Gastrocnemius medialis (tissue), 4 donors: ENCODE measurements around the gene TMEM158. TPM values are rescaled to one million over a fixed set of nuclear protein-coding genes. Genes with fewer than 3 reads are reported as not detected.

Experiments used
- ATAC-seq, 2 donors: fragments of 150-250 bp; one replicate each; pipeline ENCODE4 v1.9.1; 2016
- DNase-seq, 2 donors: peaks; one replicate each; pipeline ENCODE4 v3.0.0-alpha.2; 2019
- H3K27ac ChIP-seq, 4 donors: fragments of 200-600 bp; sonication (generic); 1 replicate in 1 of 4; 2 replicates in 3 of 4; pipeline ENCODE4 v1.5.1; 2016 to 2018; ENCODE audit warnings: mild to moderate bottlenecking in 2 of 4, moderate library complexity in 1 of 4
- H3K27me3 ChIP-seq, 3 donors: fragments of 200-600 bp; sonication (generic) in 2 of 3; 1 replicate in 1 of 3; 2 replicates in 2 of 3; pipeline versions ENCODE4 v1.5.1 to v1.6.0; 2016 to 2019; ENCODE audit warnings: mild to moderate bottlenecking in 1 of 3, moderate library complexity in 1 of 3
- H3K36me3 ChIP-seq, 2 donors: fragments of 200-600 bp; sonication (generic) in 1 of 2; one replicate each; pipeline ENCODE4 v1.5.1; 2017 to 2018
- H3K4me1 ChIP-seq, 2 donors: fragments of 200-600 bp; sonication (generic) in 1 of 2; one replicate each; pipeline ENCODE4 v1.5.1; 2016 to 2017; ENCODE audit warnings: mild to moderate bottlenecking in 2 of 2
- H3K4me3 ChIP-seq, 4 donors: fragments of 200-600 bp; sonication (generic) in 3 of 4; 1 replicate in 1 of 4; 2 replicates in 3 of 4; pipeline ENCODE4 v1.5.1; 2016 to 2019; ENCODE audit warnings: mild to moderate bottlenecking in 2 of 4
- H3K9me3 ChIP-seq, 3 donors: fragments of 200-600 bp; sonication (generic) in 2 of 3; 1 replicate in 1 of 3; 2 replicates in 2 of 3; pipeline ENCODE4 v1.5.1; 2016 to 2019
- CTCF ChIP-seq, 5 experiments: fragments of 450-650 bp in 3 of 5; fragments of 200-600 bp in 2 of 5; sonication (generic) in 2 of 5; IDR thresholded peaks in 4 of 5; conservative IDR thresholded peaks in 1 of 5; 1 replicate in 4 of 5; 2 replicates in 1 of 5; pipeline ENCODE4 v1.5.1; 2016 to 2019; ENCODE audit warnings: antibody characterized with exemption in 5 of 5, mild to moderate bottlenecking in 3 of 5, moderate library complexity in 3 of 5
- POLR2A ChIP-seq, 2 donors: fragments of 450-650 bp; IDR thresholded peaks; one replicate each; pipeline ENCODE4 v1.6.1; 2017; ENCODE audit warnings: antibody characterized with exemption in 2 of 2, mild to moderate bottlenecking in 2 of 2, moderate library complexity in 2 of 2
- in situ Hi-C, 4 donors: fragments of 200-750 bp; cut with MboI; loops; one replicate each; pipeline versions ENCODE4 v1.15.0 to v1.8.0; 2017; ENCODE audit warnings: low sequenced_read_pairs in 4 of 4
- intact Hi-C: fragments of 100-400 bp; cut with DNase I; formaldehyde crosslinking; loops from one replicate; pipeline ENCODE4 v1.15.1; 2023; ENCODE audit warnings: low total_unique reads
- total RNA-seq, 4 donors: library from RNA; depleted of rRNA; stranded (reverse); fragments of >200 nt; gene quantifications; one replicate each; pipeline versions ENCODE4 v1.1.0 to v1.2.3, GENCODE V29; 2016

The TMEM158 gene
- total RNA-seq, 4 donors from 2014 or later: 0.31 to 3.8 (median 1.1) TPM

- in situ Hi-C loops: no loop called here
- no peak overlapping the region for H3K27ac ChIP-seq
- H3K4me1 ChIP-seq: no peaks in the 10 kb centered on the region
- DNase-seq (no peak), ATAC-seq (no peak)
- no peak overlapping the region for H3K4me3 ChIP-seq
- TF ChIP-seq CTCF (IDR thresholded peaks at IDR 0.05 in 4 of 5, conservative IDR thresholded peaks at IDR 0.05 in 1 of 5): no peak
- no peak for TF ChIP-seq POLR2A (IDR thresholded peaks at IDR 0.05)
- intact Hi-C loops: no loop called here
- H3K36me3 ChIP-seq: no peaks in the 10 kb centered on the region
- H3K27me3 ChIP-seq: no peaks in the 10 kb centered on the region
- no peaks in the 10 kb centered on the region for H3K9me3 ChIP-seq
These were observed 33.0 kb upstream of the TMEM158 start for GRCh38 chr3:45259133-45259532.

GRCh38 chr3:45258317-45258716 is 32.2 kb upstream of the TMEM158 start:
- TF ChIP-seq CTCF (IDR thresholded peaks at IDR 0.05 in 4 of 5, conservative IDR thresholded peaks at IDR 0.05 in 1 of 5): no peak
- Histone ChIP-seq H3K27me3 (no peaks in the 10 kb centered on the region), H3K4me1 (no peaks in the 10 kb centered on the region), H3K27ac (no peak overlapping the region), H3K4me3 (no peak overlapping the region), H3K9me3 (no peaks in the 10 kb centered on the region), H3K36me3 (no peaks in the 10 kb centered on the region)
- in situ Hi-C loops: no loop called here
- ATAC-seq (no peak), DNase-seq (no peak)
- intact Hi-C loops: no loop called here

- no peak overlapping the region for H3K4me3 ChIP-seq
- H3K9me3 ChIP-seq: no peaks in the 10 kb centered on the region
- no peaks in the 10 kb centered on the region for H3K36me3 ChIP-seq
- DNase-seq (no peak), ATAC-seq (no peak)
- no peak overlapping the region for H3K27ac ChIP-seq
- H3K27me3 ChIP-seq: no peaks in the 10 kb centered on the region
- in situ Hi-C loops (no loop called here), intact Hi-C loops (no loop called here)
- H3K4me1 ChIP-seq: no peaks in the 10 kb centered on the region
- TF ChIP-seq CTCF (IDR thresholded peaks at IDR 0.05 in 4 of 5, conservative IDR thresholded peaks at IDR 0.05 in 1 of 5) (no peak), POLR2A (IDR thresholded peaks at IDR 0.05) (no peak)
These were observed 27.2 kb upstream of the TMEM158 start for GRCh38 chr3:45253316-45253715.

- in situ Hi-C loops: no loop called here
- Histone ChIP-seq H3K27ac (no peak overlapping the region), H3K27me3 (no peaks in the 10 kb centered on the region), H3K4me1 (no peaks in the 10 kb centered on the region), H3K9me3 (no peaks in the 10 kb centered on the region), H3K4me3 (no peak overlapping the region), H3K36me3 (no peaks in the 10 kb centered on the region)
- ATAC-seq (no peak), DNase-seq (no peak)
- intact Hi-C loops: no loop called here
- TF ChIP-seq POLR2A (IDR thresholded peaks at IDR 0.05) (no peak), CTCF (IDR thresholded peaks at IDR 0.05 in 4 of 5, conservative IDR thresholded peaks at IDR 0.05 in 1 of 5) (no peak)
These were observed 26.7 kb upstream of the TMEM158 start for GRCh38 chr3:45252826-45253225.

GRCh38 chr3:45249391-45249790 is 23.3 kb upstream of the TMEM158 start:
- Histone ChIP-seq H3K27ac (no peak overlapping the region), H3K4me1 (no peaks in the 10 kb centered on the region), H3K36me3 (no peaks in the 10 kb centered on the region), H3K27me3 (no peaks in the 10 kb centered on the region), H3K9me3 (no peaks in the 10 kb centered on the region), H3K4me3 (no peak overlapping the region)
- TF ChIP-seq POLR2A (IDR thresholded peaks at IDR 0.05) (no peak), CTCF (IDR thresholded peaks at IDR 0.05 in 4 of 5, conservative IDR thresholded peaks at IDR 0.05 in 1 of 5) (no peak)
- intact Hi-C loops: no loop called here
- in situ Hi-C loops: no loop called here
- DNase-seq: no peak
- ATAC-seq: no peak
